Liver (tissue), 3 donors: ENCODE data around the gene ADGRA1.

Experiments used
- CTCF ChIP-seq: fragments of 150-350 bp; IDR thresholded peaks from 2 replicates; pipeline ENCODE4 v1.5.1; 2017; ENCODE audit warnings: improper control_type of control experiment, low read depth, low read length; ENCODE audit not compliant: missing input control
- EGR1 ChIP-seq, 2 donors: IDR thresholded peaks; 2 replicates each; pipeline ENCODE4 v1.6.1; 2016 to 2018; ENCODE audit warnings: antibody characterized with exemption in 2 of 2, low read depth in 2 of 2
- FOXA2 ChIP-seq: IDR thresholded peaks from 2 replicates; pipeline ENCODE4 v1.6.1; 2016; ENCODE audit warnings: antibody characterized with exemption
- GABPA ChIP-seq, 2 donors: IDR thresholded peaks in 1 of 2; conservative IDR thresholded peaks in 1 of 2; 2 replicates each; pipeline ENCODE4 v1.6.1; 2016; ENCODE audit warnings: antibody characterized with exemption in 2 of 2, mild to moderate bottlenecking in 1 of 2, moderate library complexity in 1 of 2
- JUND ChIP-seq, 2 donors: IDR thresholded peaks; 2 replicates each; pipeline ENCODE4 v1.6.1; 2016; ENCODE audit warnings: antibody characterized with exemption in 2 of 2
- MAX ChIP-seq: IDR thresholded peaks from 2 replicates; pipeline ENCODE4 v1.6.1; 2016; ENCODE audit warnings: antibody characterized with exemption
- RAD21 ChIP-seq, 2 donors: IDR thresholded peaks; 2 replicates each; pipeline ENCODE4 v1.6.1; 2016; ENCODE audit warnings: antibody characterized with exemption in 2 of 2, mild to moderate bottlenecking in 2 of 2
- RXRA ChIP-seq, 2 donors: IDR thresholded peaks; 2 replicates each; pipeline ENCODE4 v1.6.1; 2017 to 2018; ENCODE audit warnings: antibody characterized with exemption in 2 of 2, mild to moderate bottlenecking in 1 of 2
- SP1 ChIP-seq: IDR thresholded peaks from 2 replicates; pipeline ENCODE4 v1.6.1; 2018; ENCODE audit warnings: antibody characterized with exemption, mild to moderate bottlenecking
- TAF1 ChIP-seq: conservative IDR thresholded peaks from 2 replicates; pipeline ENCODE4 v1.6.1; 2016; ENCODE audit warnings: antibody characterized with exemption, mild to moderate bottlenecking
- YY1 ChIP-seq: IDR thresholded peaks from 2 replicates; pipeline ENCODE4 v1.6.1; 2016; ENCODE audit warnings: antibody characterized with exemption, mild to moderate bottlenecking
- ZBTB33 ChIP-seq: IDR thresholded peaks from 2 replicates; pipeline ENCODE4 v1.6.1; 2016; ENCODE audit warnings: antibody characterized with exemption
- TF ChIP-seq, protein P1 (sequence below): IDR thresholded peaks from 2 replicates; pipeline ENCODE4 v1.6.1; 2016; ENCODE audit warnings: antibody characterized with exemption, mild to moderate bottlenecking
- donor health status: healthy.
- donor health status: healthy.

DNA sequence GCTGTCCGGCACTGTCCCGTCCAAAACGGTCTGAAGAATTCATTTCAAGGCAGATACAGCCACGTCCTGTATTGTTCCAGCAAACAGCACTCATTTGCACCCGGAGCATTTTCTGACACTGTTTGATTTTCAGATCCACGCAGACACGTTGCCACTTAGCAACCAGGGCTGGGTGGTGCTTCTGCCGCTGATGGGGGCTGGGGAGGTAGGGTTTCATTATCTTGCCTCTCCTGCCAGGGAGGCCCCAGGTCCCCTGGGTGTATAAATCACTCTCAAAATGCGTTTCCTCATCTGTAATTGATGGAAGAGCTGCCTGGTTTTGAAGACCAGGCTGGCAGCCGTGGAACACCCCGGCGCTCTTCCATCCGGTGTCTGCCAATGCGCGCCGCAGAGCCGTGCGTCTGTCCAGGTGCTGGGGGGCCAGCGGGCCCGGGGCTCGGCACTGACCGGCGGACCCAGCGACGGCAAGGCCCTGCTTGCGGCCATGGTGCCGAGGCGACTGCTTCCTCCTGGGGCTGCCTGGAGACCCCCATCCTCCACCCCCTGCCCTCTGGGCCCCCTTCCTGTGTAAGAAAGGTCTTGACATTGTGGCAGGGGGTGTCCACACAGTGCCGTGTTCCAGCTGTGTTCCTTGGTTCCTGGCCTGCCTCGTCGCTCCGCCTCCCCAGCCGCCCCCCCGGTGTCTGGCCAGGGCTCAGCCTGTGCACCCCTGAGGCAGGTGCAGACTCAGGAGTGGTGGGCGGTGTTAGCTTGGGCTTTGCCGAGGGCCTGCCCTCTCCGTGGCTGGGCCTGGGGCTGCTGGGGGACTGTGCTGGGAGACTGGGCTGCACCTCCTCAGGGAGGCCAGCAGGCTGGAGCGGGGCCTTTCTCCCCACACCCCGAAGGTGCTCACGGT is 16.6 kb downstream of the ADGRA1 start:
- no peak for TF ChIP-seq MAX
- no peak for TF ChIP-seq CTCF
- TF ChIP-seq GABPA (IDR thresholded peaks at IDR 0.05 in 1 of 2, conservative IDR thresholded peaks at IDR 0.05 in 1 of 2), result no peak
- TF ChIP-seq SP1, result no peak
- no peak for TF ChIP-seq TAF1
- TF ChIP-seq RXRA (IDR thresholded peaks at IDR 0.05), result no peak
- no peak for TF ChIP-seq YY1
- TF ChIP-seq ZBTB33, result no peak
- TF ChIP-seq JUND (IDR thresholded peaks at IDR 0.05), result no peak
- no peak for TF ChIP-seq EGR1 (IDR thresholded peaks at IDR 0.05; ENCODE audit: low read depth in 2 of 2)
- TF ChIP-seq, protein P1, sequence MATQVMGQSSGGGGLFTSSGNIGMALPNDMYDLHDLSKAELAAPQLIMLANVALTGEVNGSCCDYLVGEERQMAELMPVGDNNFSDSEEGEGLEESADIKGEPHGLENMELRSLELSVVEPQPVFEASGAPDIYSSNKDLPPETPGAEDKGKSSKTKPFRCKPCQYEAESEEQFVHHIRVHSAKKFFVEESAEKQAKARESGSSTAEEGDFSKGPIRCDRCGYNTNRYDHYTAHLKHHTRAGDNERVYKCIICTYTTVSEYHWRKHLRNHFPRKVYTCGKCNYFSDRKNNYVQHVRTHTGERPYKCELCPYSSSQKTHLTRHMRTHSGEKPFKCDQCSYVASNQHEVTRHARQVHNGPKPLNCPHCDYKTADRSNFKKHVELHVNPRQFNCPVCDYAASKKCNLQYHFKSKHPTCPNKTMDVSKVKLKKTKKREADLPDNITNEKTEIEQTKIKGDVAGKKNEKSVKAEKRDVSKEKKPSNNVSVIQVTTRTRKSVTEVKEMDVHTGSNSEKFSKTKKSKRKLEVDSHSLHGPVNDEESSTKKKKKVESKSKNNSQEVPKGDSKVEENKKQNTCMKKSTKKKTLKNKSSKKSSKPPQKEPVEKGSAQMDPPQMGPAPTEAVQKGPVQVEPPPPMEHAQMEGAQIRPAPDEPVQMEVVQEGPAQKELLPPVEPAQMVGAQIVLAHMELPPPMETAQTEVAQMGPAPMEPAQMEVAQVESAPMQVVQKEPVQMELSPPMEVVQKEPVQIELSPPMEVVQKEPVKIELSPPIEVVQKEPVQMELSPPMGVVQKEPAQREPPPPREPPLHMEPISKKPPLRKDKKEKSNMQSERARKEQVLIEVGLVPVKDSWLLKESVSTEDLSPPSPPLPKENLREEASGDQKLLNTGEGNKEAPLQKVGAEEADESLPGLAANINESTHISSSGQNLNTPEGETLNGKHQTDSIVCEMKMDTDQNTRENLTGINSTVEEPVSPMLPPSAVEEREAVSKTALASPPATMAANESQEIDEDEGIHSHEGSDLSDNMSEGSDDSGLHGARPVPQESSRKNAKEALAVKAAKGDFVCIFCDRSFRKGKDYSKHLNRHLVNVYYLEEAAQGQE, result no peak
- no peak for TF ChIP-seq RAD21 (IDR thresholded peaks at IDR 0.05)
- no peak for TF ChIP-seq FOXA2
